HepG2 (cell line): ENCODE results near the gene SRP14. TPM values are rescaled to one million over a fixed set of nuclear protein-coding genes. Genes with fewer than 3 reads are reported as not detected.

Experiments used
- ETV5 ChIP-seq: IDR thresholded peaks from 2 replicates; pipeline ENCODE4 v1.6.1; 2018; ENCODE audit warnings: missing biosample characterization, missing genetic modification reagents, inconsistent platforms, borderline replicate concordance
- ETV6 ChIP-seq: sonication (generic); formaldehyde crosslinking; conservative IDR thresholded peaks from 2 replicates; pipeline ENCODE4 v1.4.0; 2020; ENCODE audit warnings: missing genetic modification reagents
- FLYWCH1 ChIP-seq: sonication (generic); formaldehyde crosslinking; IDR thresholded peaks from 2 replicates; pipeline ENCODE4 v1.8.1; 2023; ENCODE audit warnings: mild to moderate bottlenecking, missing genetic modification reagents
- FOXP1 ChIP-seq, 2 experiments: fragments of 450-650 bp in 1 of 2; IDR thresholded peaks; 2 replicates each; pipeline ENCODE4 v1.6.1; 2017 to 2018; ENCODE audit warnings: antibody characterized with exemption in 1 of 2
- GPBP1L1 ChIP-seq: sonication (generic); formaldehyde crosslinking; IDR thresholded peaks from 2 replicates; pipeline ENCODE4 v1.5.0; 2020; ENCODE audit warnings: mild to moderate bottlenecking, missing genetic modification reagents
- MLLT10 ChIP-seq: sonication (generic); formaldehyde crosslinking; IDR thresholded peaks from 2 replicates; pipeline ENCODE4 v1.4.0; 2020; ENCODE audit warnings: missing genetic modification reagents
- MXD4 ChIP-seq: IDR thresholded peaks from 2 replicates; pipeline ENCODE4 v1.6.1; 2016; ENCODE audit warnings: mild to moderate bottlenecking, missing biosample characterization, missing genetic modification reagents
- RARA ChIP-seq: IDR thresholded peaks from 2 replicates; pipeline ENCODE4 v1.6.1; 2016; ENCODE audit warnings: missing genetic modification reagents, missing compliant biosample characterization
- SNAPC5 ChIP-seq: sonication (generic); formaldehyde crosslinking; IDR thresholded peaks from 2 replicates; pipeline ENCODE4 v1.8.1; 2023; ENCODE audit warnings: mild to moderate bottlenecking, missing genetic modification reagents, borderline replicate concordance
- THAP9 ChIP-seq: sonication (generic); formaldehyde crosslinking; IDR thresholded peaks from 2 replicates; pipeline ENCODE4; 2020; ENCODE audit warnings: missing genetic modification reagents, mild to moderate bottlenecking, borderline replicate concordance
- XBP1 ChIP-seq: sonication (generic); formaldehyde crosslinking; IDR thresholded peaks from 2 replicates; pipeline ENCODE4 v1.5.0; 2020; ENCODE audit warnings: missing genetic modification reagents
- YY1 ChIP-seq: IDR thresholded peaks from 2 replicates; pipeline ENCODE4 v1.6.1; 2011; ENCODE audit warnings: low read length, low read depth, moderate library complexity, mild to moderate bottlenecking; ENCODE audit not compliant: insufficient read depth, insufficient replicate concordance
- ZBTB37 ChIP-seq: sonication (generic); formaldehyde crosslinking; IDR thresholded peaks from 2 replicates; pipeline ENCODE4 v1.4.0; 2020; ENCODE audit warnings: mild to moderate bottlenecking, missing genetic modification reagents
- ZNF180 ChIP-seq: sonication (generic); formaldehyde crosslinking; IDR thresholded peaks from 2 replicates; pipeline ENCODE4 v1.4.0; 2020; ENCODE audit warnings: low read depth, missing genetic modification reagents, borderline replicate concordance
- ZNF235 ChIP-seq: sonication (generic); formaldehyde crosslinking; IDR thresholded peaks from 2 replicates; pipeline ENCODE4 v1.8.1; 2023; ENCODE audit warnings: mild to moderate bottlenecking, missing genetic modification reagents, borderline replicate concordance
- ZNF784 ChIP-seq: sonication (generic); formaldehyde crosslinking; IDR thresholded peaks from 2 replicates; pipeline ENCODE4 v1.5.1; 2020; ENCODE audit warnings: missing genetic modification reagents, mild to moderate bottlenecking, borderline replicate concordance
- polyA plus RNA-seq, 8 experiments: library from polyadenylated mRNA; depleted of rRNA in 3 of 8; stranded (reverse) in 7 of 8; unstranded in 1 of 8; fragments of >200 nt; fragmentation: Illumina TruSeq in 4 of 8; extraction: Trizol in 4 of 8; gene quantifications; 2 replicates each; pipeline versions ENCODE4 v1.2.1 to v1.2.3, GENCODE V29; 2011 to 2016; ENCODE audit warnings: low read depth in 4 of 8, missing spikeins in 1 of 8, mixed read lengths in 1 of 8; ENCODE audit not compliant: insufficient read depth in 1 of 8
- total RNA-seq, 5 experiments: library from RNA; depleted of rRNA; stranded (reverse); fragments of >200 nt; fragmentation: Illumina TruSeq; extraction: Trizol; gene quantifications; 2 replicates each; pipeline ENCODE4 v1.2.3, GENCODE V29; 2016; ENCODE audit warnings: low read depth in 1 of 5
- TF ChIP-seq, protein P1 (sequence below): sonication (generic); formaldehyde crosslinking; IDR thresholded peaks from 2 replicates; pipeline ENCODE4 v1.4.0; 2020; ENCODE audit warnings: low read depth, missing genetic modification reagents
- TF ChIP-seq, protein P2 (sequence below): sonication (generic); formaldehyde crosslinking; IDR thresholded peaks from 2 replicates; pipeline ENCODE4 v1.4.0; 2020; ENCODE audit warnings: missing genetic modification reagents, mild to moderate bottlenecking, borderline replicate concordance

The SRP14 gene
- total and polyA plus RNA-seq, 2 of the 13 experiments (the other 11 are each of a cell fraction or from before 2014, with no cell fraction given): 208 to 356 TPM

GRCh38 chr15:40040770-40041169 is 1.8 kb upstream of the SRP14 start (continued):
- TF ChIP-seq, protein P1, sequence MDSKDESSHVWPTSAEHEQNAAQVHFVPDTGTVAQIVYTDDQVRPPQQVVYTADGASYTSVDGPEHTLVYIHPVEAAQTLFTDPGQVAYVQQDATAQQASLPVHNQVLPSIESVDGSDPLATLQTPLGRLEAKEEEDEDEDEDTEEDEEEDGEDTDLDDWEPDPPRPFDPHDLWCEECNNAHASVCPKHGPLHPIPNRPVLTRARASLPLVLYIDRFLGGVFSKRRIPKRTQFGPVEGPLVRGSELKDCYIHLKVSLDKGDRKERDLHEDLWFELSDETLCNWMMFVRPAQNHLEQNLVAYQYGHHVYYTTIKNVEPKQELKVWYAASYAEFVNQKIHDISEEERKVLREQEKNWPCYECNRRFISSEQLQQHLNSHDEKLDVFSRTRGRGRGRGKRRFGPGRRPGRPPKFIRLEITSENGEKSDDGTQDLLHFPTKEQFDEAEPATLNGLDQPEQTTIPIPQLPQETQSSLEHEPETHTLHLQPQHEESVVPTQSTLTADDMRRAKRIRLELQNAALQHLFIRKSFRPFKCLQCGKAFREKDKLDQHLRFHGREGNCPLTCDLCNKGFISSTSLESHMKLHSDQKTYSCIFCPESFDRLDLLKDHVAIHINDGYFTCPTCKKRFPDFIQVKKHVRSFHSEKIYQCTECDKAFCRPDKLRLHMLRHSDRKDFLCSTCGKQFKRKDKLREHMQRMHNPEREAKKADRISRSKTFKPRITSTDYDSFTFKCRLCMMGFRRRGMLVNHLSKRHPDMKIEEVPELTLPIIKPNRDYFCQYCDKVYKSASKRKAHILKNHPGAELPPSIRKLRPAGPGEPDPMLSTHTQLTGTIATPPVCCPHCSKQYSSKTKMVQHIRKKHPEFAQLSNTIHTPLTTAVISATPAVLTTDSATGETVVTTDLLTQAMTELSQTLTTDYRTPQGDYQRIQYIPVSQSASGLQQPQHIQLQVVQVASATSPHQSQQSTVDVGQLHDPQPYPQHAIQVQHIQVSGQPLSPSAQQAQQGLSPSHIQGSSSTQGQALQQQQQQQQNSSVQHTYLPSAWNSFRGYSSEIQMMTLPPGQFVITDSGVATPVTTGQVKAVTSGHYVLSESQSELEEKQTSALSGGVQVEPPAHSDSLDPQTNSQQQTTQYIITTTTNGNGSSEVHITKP (CRISPR knock-in tag): no peak
- TF ChIP-seq FLYWCH1 (CRISPR knock-in tag) (no peak), ETV5 (CRISPR knock-in tag) (peak; percentile 51; the same call in 1 of the 2 replicates), SNAPC5 (no peak), ETV6 (CRISPR knock-in tag) (no peak), THAP9 (CRISPR knock-in tag) (no peak), YY1 (no peak), MXD4 (CRISPR knock-in tag) (no peak), ZNF784 (CRISPR knock-in tag) (no peak), ZNF180 (no peak), ZNF235 (no peak), RARA (CRISPR knock-in tag) (peak; percentile 95), MLLT10 (no peak), ZBTB37 (peak; percentile 92), GPBP1L1 (no peak), XBP1 (CRISPR knock-in tag) (no peak), FOXP1 (IDR thresholded peaks at IDR 0.05) (peak; percentile 50; the same call in 1 of the 2 replicates), FOXP1 (CRISPR knock-in tag; IDR thresholded peaks at IDR 0.05) (peak; percentile 97)
- TF ChIP-seq, protein P2, sequence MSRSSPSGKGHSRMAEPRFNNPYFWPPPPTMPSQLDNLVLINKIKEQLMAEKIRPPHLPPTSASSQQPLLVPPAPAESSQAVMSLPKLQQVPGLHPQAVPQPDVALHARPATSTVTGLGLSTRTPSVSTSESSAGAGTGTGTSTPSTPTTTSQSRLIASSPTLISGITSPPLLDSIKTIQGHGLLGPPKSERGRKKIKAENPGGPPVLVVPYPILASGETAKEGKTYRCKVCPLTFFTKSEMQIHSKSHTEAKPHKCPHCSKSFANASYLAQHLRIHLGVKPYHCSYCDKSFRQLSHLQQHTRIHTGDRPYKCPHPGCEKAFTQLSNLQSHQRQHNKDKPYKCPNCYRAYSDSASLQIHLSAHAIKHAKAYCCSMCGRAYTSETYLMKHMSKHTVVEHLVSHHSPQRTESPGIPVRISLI (CRISPR knock-in tag): no peak
